Activated naive CD8-positive, alpha-beta T cell (primary cell): Measurements from ENCODE around the gene OR10AD1.
"Not testable (repeated sequence)": the region's sequence is repeated elsewhere in the genome, so short reads cannot be mapped to it uniquely, and the experiment has no call there.

Experiments used
- H3K27ac Mint-ChIP-seq: one replicate; pipeline ENCODE4 v1.8.0; 2021; ENCODE audit warnings: mixed read lengths
- H3K27me3 Mint-ChIP-seq: one replicate; pipeline ENCODE4 v1.8.0; 2021; ENCODE audit warnings: mixed read lengths
- H3K36me3 Mint-ChIP-seq: one replicate; pipeline ENCODE4 v1.8.0; 2021; ENCODE audit warnings: mixed read lengths
- H3K4me1 Mint-ChIP-seq: one replicate; pipeline ENCODE4 v1.8.0; 2021; ENCODE audit warnings: low read depth, mixed read lengths
- H3K4me3 Mint-ChIP-seq: one replicate; pipeline ENCODE4 v1.8.0; 2021; ENCODE audit warnings: mild to moderate bottlenecking, mixed read lengths
- H3K9me3 Mint-ChIP-seq: one replicate; pipeline ENCODE4 v1.8.0; 2021; ENCODE audit warnings: low read depth, mixed read lengths

The OR10AD1 gene

GRCh38 chr12:48157889-48158370 is 45.2 kb downstream of the OR10AD1 start:
- Mint-ChIP-seq H3K4me1 (peaks cover 48% of the 10 kb centered on the region), H3K9me3 (no peaks in the 10 kb centered on the region)

GRCh38 chr12:48157018-48157888 is 45.8 kb downstream of the OR10AD1 start, which contains the start of gene ASB8:
Gene ASB8, minus strand, starts transcription at chr12:48157515. Its CDS starts 4,019 bp downstream, at chr12:48153496.
- no peaks in the 10 kb centered on the region for H3K9me3 Mint-ChIP-seq
- peak within 1 kb of the TSS; percentile 95 for H3K4me3 Mint-ChIP-seq
- no peaks in the 10 kb centered on the region for H3K27me3 Mint-ChIP-seq
- peaks cover 52% of the 10 kb centered on the region for H3K4me1 Mint-ChIP-seq
- H3K36me3 Mint-ChIP-seq: peaks cover 4% of the 10 kb centered on the region
- peak within 1 kb of the TSS; percentile 97 for H3K27ac Mint-ChIP-seq

More at GRCh38 chr12:48157889-48158370, 45.2 kb downstream of the OR10AD1 start:
- Mint-ChIP-seq H3K36me3 (peaks cover 4% of the 10 kb centered on the region), H3K27me3 (no peaks in the 10 kb centered on the region), H3K4me3 (peak overlapping the region; percentile 95), H3K27ac (peak overlapping the region; percentile 97)

GRCh38 chr12:48156652-48157017 is 46.5 kb downstream of the OR10AD1 start:
- peaks cover 4% of the 10 kb centered on the region for H3K36me3 Mint-ChIP-seq
- peaks cover 52% of the 10 kb centered on the region for H3K4me1 Mint-ChIP-seq
- H3K27ac Mint-ChIP-seq: peak overlapping the region; percentile 81
- H3K9me3 Mint-ChIP-seq: no peaks in the 10 kb centered on the region
- H3K4me3 Mint-ChIP-seq: peak overlapping the region; percentile 95
- H3K27me3 Mint-ChIP-seq: no peaks in the 10 kb centered on the region

- peak overlapping the region; percentile 95 for H3K4me3 Mint-ChIP-seq
- H3K27ac Mint-ChIP-seq, H3K9me3 Mint-ChIP-seq, H3K27me3 Mint-ChIP-seq, H3K36me3 Mint-ChIP-seq: not testable (repeated sequence)
- H3K4me1 Mint-ChIP-seq: peaks cover 47% of the 10 kb centered on the region
Observed at GRCh38 chr12:48155786-48156185, 47.3 kb downstream of the OR10AD1 start.
